Measurements from ENCODE around the gene CFAP69. TPM values are rescaled to one million over a fixed set of nuclear protein-coding genes. Genes with fewer than 3 reads are reported as not detected.

Gene CFAP69
- total RNA-seq, 1 donor from 2014 or later = 2.0 TPM

DNA sequence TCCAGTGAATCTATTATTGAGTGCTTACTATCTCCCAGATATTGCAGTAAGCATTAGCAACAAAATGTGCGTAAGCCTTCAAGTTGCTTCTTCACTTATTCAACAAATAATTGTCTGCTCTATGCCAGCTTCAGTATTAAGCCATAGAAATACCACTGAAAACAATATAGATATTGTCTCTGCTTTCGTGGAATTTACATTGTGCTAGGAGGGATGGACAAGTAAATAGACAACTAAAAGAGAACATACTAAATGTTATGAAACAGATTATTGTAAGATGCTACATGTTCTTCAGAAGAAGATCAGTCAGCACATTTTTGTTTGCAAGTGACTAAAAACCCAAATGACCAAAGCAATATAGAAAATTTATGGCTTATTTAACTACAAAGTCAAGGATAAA, 27.3 kb downstream of the CFAP69 start:
- Histone ChIP-seq H3K4me1 (ENCODE audit: insufficient read depth, low read length) (peaks cover 6% of the 10 kb centered on the region), H3K36me3 (ENCODE audit: insufficient read depth, low read length) (no peaks in the 10 kb centered on the region), H3K27ac (ENCODE audit: low read depth, low read length) (no peak overlapping the region), H3K27me3 (ENCODE audit: insufficient read depth, low read length) (no peaks in the 10 kb centered on the region), H3K4me3 (ENCODE audit: insufficient read depth, low read depth, low read length) (no peak overlapping the region), H3K4me2 (ENCODE audit: low read length) (peak overlapping the region; percentile 0), H3K9ac (ENCODE audit: low read length) (no peak overlapping the region), H3K9me3 (ENCODE audit: insufficient read depth, low read depth, low read length) (no peaks in the 10 kb centered on the region), H3K79me2 (ENCODE audit: insufficient read depth, low read length) (no peaks in the 10 kb centered on the region), H2AFZ (ENCODE audit: low read depth, low read length) (no peak overlapping the region), H4K20me1 (ENCODE audit: insufficient read depth, low read length) (no peaks in the 10 kb centered on the region)
- DNase-seq (ENCODE audit: low read depth) (no peak), FAIRE-seq (peak; percentile 29)
- no peak overlapping the region for H3K27ac Mint-ChIP-seq (ENCODE audit: unreplicated experiment)
- H3K9me3 Mint-ChIP-seq (ENCODE audit: unreplicated experiment) = no peaks in the 10 kb centered on the region
- no peaks in the 10 kb centered on the region for H3K27me3 Mint-ChIP-seq (ENCODE audit: low read depth, unreplicated experiment)
- H3K4me1 Mint-ChIP-seq (ENCODE audit: low read depth, unreplicated experiment) = peaks cover 9% of the 10 kb centered on the region
- H3K4me3 Mint-ChIP-seq (ENCODE audit: unreplicated experiment) = no peak overlapping the region
- TF ChIP-seq EZH2 (IDR thresholded peaks at IDR 0.05; ENCODE audit: insufficient read depth, low read length) = no peak
- TF ChIP-seq, protein P1, sequence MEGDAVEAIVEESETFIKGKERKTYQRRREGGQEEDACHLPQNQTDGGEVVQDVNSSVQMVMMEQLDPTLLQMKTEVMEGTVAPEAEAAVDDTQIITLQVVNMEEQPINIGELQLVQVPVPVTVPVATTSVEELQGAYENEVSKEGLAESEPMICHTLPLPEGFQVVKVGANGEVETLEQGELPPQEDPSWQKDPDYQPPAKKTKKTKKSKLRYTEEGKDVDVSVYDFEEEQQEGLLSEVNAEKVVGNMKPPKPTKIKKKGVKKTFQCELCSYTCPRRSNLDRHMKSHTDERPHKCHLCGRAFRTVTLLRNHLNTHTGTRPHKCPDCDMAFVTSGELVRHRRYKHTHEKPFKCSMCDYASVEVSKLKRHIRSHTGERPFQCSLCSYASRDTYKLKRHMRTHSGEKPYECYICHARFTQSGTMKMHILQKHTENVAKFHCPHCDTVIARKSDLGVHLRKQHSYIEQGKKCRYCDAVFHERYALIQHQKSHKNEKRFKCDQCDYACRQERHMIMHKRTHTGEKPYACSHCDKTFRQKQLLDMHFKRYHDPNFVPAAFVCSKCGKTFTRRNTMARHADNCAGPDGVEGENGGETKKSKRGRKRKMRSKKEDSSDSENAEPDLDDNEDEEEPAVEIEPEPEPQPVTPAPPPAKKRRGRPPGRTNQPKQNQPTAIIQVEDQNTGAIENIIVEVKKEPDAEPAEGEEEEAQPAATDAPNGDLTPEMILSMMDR (IDR thresholded peaks at IDR 0.05; ENCODE audit: insufficient read depth, low read depth, low read length) = no peak
- no peaks in the 10 kb centered on the region for H3K36me3 Mint-ChIP-seq (ENCODE audit: low read depth, unreplicated experiment)

DNA sequence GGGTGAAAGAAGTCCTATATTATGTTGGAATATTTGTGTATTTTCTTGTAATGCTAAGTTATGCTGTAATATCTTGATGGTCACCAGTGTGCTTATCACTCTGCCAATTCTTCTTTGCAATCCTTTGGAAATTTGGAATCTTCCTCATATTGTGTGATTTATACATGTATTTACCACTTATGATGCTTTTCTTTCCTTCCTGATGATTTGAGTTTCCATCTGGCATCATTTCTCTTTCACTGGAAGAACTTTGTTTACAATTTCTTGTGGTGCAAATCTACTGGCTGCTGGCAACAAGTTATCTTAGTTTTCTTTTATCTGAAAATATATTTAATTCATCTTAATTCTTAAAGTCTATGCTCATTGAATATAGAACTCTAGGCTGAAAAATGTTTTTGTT, 29.2 kb downstream of the CFAP69 start:
- H3K36me3 Mint-ChIP-seq (ENCODE audit: low read depth, unreplicated experiment) = no peaks in the 10 kb centered on the region
- no peak for FAIRE-seq
- no peak overlapping the region for H3K27ac ChIP-seq (ENCODE audit: low read depth, low read length)
- no peaks in the 10 kb centered on the region for H3K27me3 ChIP-seq (ENCODE audit: insufficient read depth, low read length)
- no peak overlapping the region for H3K4me2 ChIP-seq (ENCODE audit: low read length)
- H3K27ac Mint-ChIP-seq (ENCODE audit: unreplicated experiment) = no peak overlapping the region
- no peaks in the 10 kb centered on the region for H3K79me2 ChIP-seq (ENCODE audit: insufficient read depth, low read length)
- no peak overlapping the region for H2AFZ ChIP-seq (ENCODE audit: low read depth, low read length)
- no peak overlapping the region for H3K4me3 Mint-ChIP-seq (ENCODE audit: unreplicated experiment)
- H3K9ac ChIP-seq (ENCODE audit: low read length) = no peak overlapping the region
- no peaks in the 10 kb centered on the region for H3K9me3 ChIP-seq (ENCODE audit: insufficient read depth, low read depth, low read length)
- H3K4me1 ChIP-seq (ENCODE audit: insufficient read depth, low read length) = peaks cover 6% of the 10 kb centered on the region
- H3K4me3 ChIP-seq (ENCODE audit: insufficient read depth, low read depth, low read length) = no peak overlapping the region
- H3K27me3 Mint-ChIP-seq (ENCODE audit: low read depth, unreplicated experiment) = no peaks in the 10 kb centered on the region
- H4K20me1 ChIP-seq (ENCODE audit: insufficient read depth, low read length) = no peaks in the 10 kb centered on the region
- DNase-seq (ENCODE audit: low read depth) = no peak
- no peaks in the 10 kb centered on the region for H3K36me3 ChIP-seq (ENCODE audit: insufficient read depth, low read length)
- no peaks in the 10 kb centered on the region for H3K9me3 Mint-ChIP-seq (ENCODE audit: unreplicated experiment)
- TF ChIP-seq, protein P1 (IDR thresholded peaks at IDR 0.05; ENCODE audit: insufficient read depth, low read depth, low read length) = no peak
- TF ChIP-seq EZH2 (IDR thresholded peaks at IDR 0.05; ENCODE audit: insufficient read depth, low read length) = no peak
- H3K4me1 Mint-ChIP-seq (ENCODE audit: low read depth, unreplicated experiment) = peaks cover 9% of the 10 kb centered on the region

DNA sequence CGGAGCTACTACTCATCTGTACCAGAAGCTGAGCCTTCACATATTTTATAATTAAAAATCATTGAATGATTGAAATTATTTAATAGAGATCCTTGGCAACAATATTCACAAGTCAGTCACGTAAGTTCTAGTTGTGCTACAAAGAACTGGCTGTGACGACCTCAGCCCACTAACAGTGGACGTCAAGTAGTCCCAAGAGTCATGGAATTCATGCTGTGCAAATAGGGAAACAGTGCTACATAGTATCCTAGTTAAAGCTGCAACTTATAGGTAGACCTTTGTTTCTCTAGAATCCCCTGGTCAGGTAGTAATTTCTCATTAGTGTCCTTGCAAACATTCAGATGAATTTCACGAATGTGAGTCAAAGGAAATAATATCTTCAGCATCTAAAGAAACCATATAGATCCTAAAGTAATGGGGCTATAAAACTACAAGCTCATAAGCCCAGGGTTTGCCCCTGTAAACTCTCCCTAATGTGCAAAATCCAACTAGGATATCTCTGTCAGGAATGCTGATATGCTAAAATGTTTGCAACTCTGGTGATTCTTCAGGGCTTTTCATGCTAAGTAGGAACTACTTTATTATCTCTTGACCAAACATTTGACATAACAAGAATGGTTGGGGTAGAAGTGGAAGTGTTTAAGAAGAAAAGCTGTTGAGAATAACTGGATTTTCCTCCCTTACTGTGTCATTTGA, 31.2 kb downstream of the CFAP69 start:
- Histone ChIP-seq H3K36me3 (ENCODE audit: insufficient read depth, low read length) (no peaks in the 10 kb centered on the region), H2AFZ (ENCODE audit: low read depth, low read length) (no peak overlapping the region), H3K9me3 (ENCODE audit: insufficient read depth, low read depth, low read length) (no peaks in the 10 kb centered on the region), H3K4me3 (ENCODE audit: insufficient read depth, low read depth, low read length) (no peak overlapping the region), H4K20me1 (ENCODE audit: insufficient read depth, low read length) (no peaks in the 10 kb centered on the region), H3K9ac (ENCODE audit: low read length) (no peak overlapping the region), H3K79me2 (ENCODE audit: insufficient read depth, low read length) (no peaks in the 10 kb centered on the region), H3K27me3 (ENCODE audit: insufficient read depth, low read length) (no peaks in the 10 kb centered on the region), H3K27ac (ENCODE audit: low read depth, low read length) (no peak overlapping the region), H3K4me2 (ENCODE audit: low read length) (no peak overlapping the region), H3K4me1 (ENCODE audit: insufficient read depth, low read length) (peaks cover 3% of the 10 kb centered on the region)
- no peak for FAIRE-seq
- H3K4me3 Mint-ChIP-seq (ENCODE audit: unreplicated experiment) = no peak overlapping the region
- peaks cover 8% of the 10 kb centered on the region for H3K4me1 Mint-ChIP-seq (ENCODE audit: low read depth, unreplicated experiment)
- no peaks in the 10 kb centered on the region for H3K9me3 Mint-ChIP-seq (ENCODE audit: unreplicated experiment)
- no peak for DNase-seq (ENCODE audit: low read depth)
- no peak overlapping the region for H3K27ac Mint-ChIP-seq (ENCODE audit: unreplicated experiment)
- H3K27me3 Mint-ChIP-seq (ENCODE audit: low read depth, unreplicated experiment) = no peaks in the 10 kb centered on the region
- TF ChIP-seq, protein P1 (IDR thresholded peaks at IDR 0.05; ENCODE audit: insufficient read depth, low read depth, low read length) = no peak
- no peak for TF ChIP-seq EZH2 (IDR thresholded peaks at IDR 0.05; ENCODE audit: insufficient read depth, low read length)
- H3K36me3 Mint-ChIP-seq (ENCODE audit: low read depth, unreplicated experiment) = no peaks in the 10 kb centered on the region

All from astrocyte (in vitro differentiated cells and primary cell).